MM.1S (cell line): ENCODE data around the gene POLN.
"Not testable (repeated sequence)": the region's sequence is repeated elsewhere in the genome, so short reads cannot be mapped to it uniquely, and the experiment has no call there.

Experiments used
- DNase-seq: peaks from one replicate; pipeline ENCODE4 v3.0.0-alpha.2; 2015
- H2AFZ ChIP-seq: fragments of 300-600 bp; sonication (generic); 2 replicates; pipeline ENCODE4 v1.6.0; 2016; ENCODE audit warnings: antibody characterized with exemption, low read length
- H3F3A ChIP-seq: fragments of 300-600 bp; sonication (generic); 2 replicates; pipeline ENCODE4 v1.6.1; 2016; ENCODE audit warnings: mild to moderate bottlenecking, antibody characterized with exemption, low read length, moderate library complexity, mixed read lengths; ENCODE audit not compliant: insufficient read depth
- H3K27ac ChIP-seq: fragments of 300-600 bp; sonication (generic); 2 replicates; pipeline ENCODE4 v1.5.1; 2016; ENCODE audit warnings: mild to moderate bottlenecking, low read length
- H3K27me3 ChIP-seq: fragments of 300-600 bp; sonication (generic); replicated peaks from 2 replicates; pipeline ENCODE4 v1.6.0; 2016; ENCODE audit warnings: low read length; ENCODE audit not compliant: insufficient read depth
- H3K36me3 ChIP-seq: fragments of 300-600 bp; sonication (generic); replicated peaks from 2 replicates; pipeline ENCODE4 v1.6.1; 2016; ENCODE audit warnings: mild to moderate bottlenecking, low read length, mixed read lengths; ENCODE audit not compliant: insufficient read depth
- H3K4me1 ChIP-seq: fragments of 300-600 bp; sonication (generic); 2 replicates; pipeline ENCODE4 v1.6.1; 2016; ENCODE audit warnings: low read length, mixed read lengths
- H3K4me2 ChIP-seq: fragments of 300-600 bp; sonication (generic); 2 replicates; pipeline ENCODE4 v1.6.0; 2016; ENCODE audit warnings: low read depth, low read length
- H3K4me3 ChIP-seq: fragments of 300-600 bp; sonication (generic); 2 replicates; pipeline ENCODE4 v1.5.1; 2016; ENCODE audit warnings: low read length, mixed read lengths
- H3K79me2 ChIP-seq: fragments of 300-600 bp; sonication (generic); 2 replicates; pipeline ENCODE4 v1.6.1; 2016; ENCODE audit warnings: mixed run types, low read length, mixed read lengths
- H3K9ac ChIP-seq: fragments of 300-600 bp; sonication (generic); 2 replicates; pipeline ENCODE4 v1.6.1; 2016; ENCODE audit warnings: low read length, mixed read lengths
- H3K9me2 ChIP-seq: fragments of 300-600 bp; sonication (generic); replicated peaks from 2 replicates; pipeline ENCODE4 v1.6.1; 2016; ENCODE audit warnings: mild to moderate bottlenecking, low read length, mixed read lengths; ENCODE audit not compliant: insufficient read depth
- H3K9me3 ChIP-seq: fragments of 300-600 bp; sonication (generic); replicated peaks from 2 replicates; pipeline ENCODE4 v1.6.1; 2016; ENCODE audit warnings: mild to moderate bottlenecking, low read length, mixed read lengths; ENCODE audit not compliant: insufficient read depth
- H4K20me1 ChIP-seq: fragments of 300-600 bp; sonication (generic); 2 replicates; pipeline ENCODE4 v1.6.1; 2016; ENCODE audit warnings: mild to moderate bottlenecking, low read length, moderate library complexity, mixed read lengths; ENCODE audit not compliant: insufficient read depth
- EZH2 ChIP-seq: fragments of 300-600 bp; sonication (generic); optimal IDR thresholded peaks from 2 replicates; pipeline ENCODE3; 2017; ENCODE audit warnings: low read depth, mild to moderate bottlenecking, antibody characterized with exemption, low read length, mixed read lengths
- EZH2phosphoT487 ChIP-seq: fragments of 300-600 bp; sonication (generic); IDR thresholded peaks from 2 replicates; pipeline ENCODE4 v1.6.1; 2018; ENCODE audit warnings: antibody characterized with exemption, low read length
- TF ChIP-seq, protein P1 (sequence below): fragments of 300-600 bp; sonication (generic); IDR thresholded peaks from 2 replicates; pipeline ENCODE4 v1.5.1; 2016; ENCODE audit warnings: antibody characterized with exemption, low read length, mixed read lengths

POLN gene

DNA sequence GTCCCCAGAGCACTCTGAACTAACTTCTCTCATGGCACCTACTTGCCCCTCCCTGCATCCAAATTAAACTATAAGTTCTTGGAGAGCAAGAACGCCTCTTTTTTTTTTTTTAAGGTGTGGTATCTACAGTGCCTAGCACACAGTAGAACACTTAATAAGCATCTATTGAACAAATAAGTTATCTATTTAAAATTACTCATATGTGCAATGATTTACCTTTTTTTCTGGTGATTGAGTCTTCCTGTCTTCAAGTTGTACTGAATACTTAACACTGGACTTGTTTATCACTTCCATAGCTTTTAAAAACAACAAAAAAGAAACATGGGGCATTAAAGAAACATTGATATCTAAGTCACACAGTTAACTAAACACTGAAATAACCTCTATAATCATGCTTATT, 29.1 kb downstream of the POLN start:
- no peaks in the 10 kb centered on the region for H3K79me2 ChIP-seq
- H3K4me3 ChIP-seq: no peak overlapping the region
- H3K4me2 ChIP-seq: no peak overlapping the region
- no peaks in the 10 kb centered on the region for H4K20me1 ChIP-seq
- no peaks in the 10 kb centered on the region for H3K9me3 ChIP-seq
- H3K9me2 ChIP-seq: no peaks in the 10 kb centered on the region
- H3K27ac ChIP-seq: no peak overlapping the region
- DNase-seq: no peak
- no peak for TF ChIP-seq EZH2
- H3K36me3 ChIP-seq: no peaks in the 10 kb centered on the region
- no peaks in the 10 kb centered on the region for H3F3A ChIP-seq
- H2AFZ ChIP-seq: no peak overlapping the region
- no peak overlapping the region for H3K9ac ChIP-seq
- no peaks in the 10 kb centered on the region for H3K4me1 ChIP-seq
- H3K27me3 ChIP-seq: no peaks in the 10 kb centered on the region

DNA sequence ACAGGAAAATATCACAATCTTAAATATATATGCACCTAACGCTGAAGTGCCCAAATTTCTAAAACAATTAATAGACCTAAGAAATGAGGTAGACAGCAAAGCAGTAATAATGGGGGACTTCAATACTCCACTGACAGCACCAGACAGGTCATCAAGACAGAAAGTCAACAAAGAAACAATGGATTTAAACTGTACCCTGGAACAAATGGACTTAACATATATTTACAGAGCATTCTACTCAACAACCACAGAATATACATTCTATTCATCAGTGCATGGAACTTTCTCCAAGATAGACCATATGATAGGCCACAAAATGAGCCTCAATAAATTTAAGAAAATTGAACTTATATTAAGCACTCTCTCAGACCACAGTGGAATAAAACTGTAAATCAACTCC, 39.1 kb downstream of the POLN start:
- H3K79me2 ChIP-seq, H2AFZ ChIP-seq, H4K20me1 ChIP-seq, H3K9me2 ChIP-seq, H3K4me3 ChIP-seq, H3K36me3 ChIP-seq, H3K9me3 ChIP-seq, H3K4me1 ChIP-seq, H3K9ac ChIP-seq, DNase-seq, H3K4me2 ChIP-seq, H3K27me3 ChIP-seq, H3K27ac ChIP-seq, H3F3A ChIP-seq: not testable (repeated sequence)

DNA sequence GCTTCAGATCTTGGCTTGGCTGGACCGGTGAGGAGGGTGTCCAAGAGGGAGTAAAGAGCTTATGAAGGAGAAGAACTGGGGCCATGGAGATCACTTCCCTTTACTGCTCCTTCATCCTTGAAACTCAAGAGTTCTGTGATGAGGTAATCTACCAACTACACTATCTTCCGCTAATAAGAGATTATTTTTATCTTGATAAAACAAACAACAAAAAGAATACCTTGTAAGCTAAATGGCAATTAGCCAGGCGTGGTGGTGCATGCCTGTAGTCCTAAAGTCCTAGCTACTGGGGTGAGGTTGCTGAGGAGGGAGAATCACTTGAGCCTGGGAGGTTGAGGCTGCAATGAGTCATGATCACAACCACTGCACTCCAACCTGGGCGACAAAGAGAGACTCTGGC, 47.4 kb downstream of the POLN start:
- Histone ChIP-seq H3K4me2 (no peak overlapping the region), H3K79me2 (no peaks in the 10 kb centered on the region), H3F3A (no peaks in the 10 kb centered on the region), H3K27me3 (no peaks in the 10 kb centered on the region), H4K20me1 (no peaks in the 10 kb centered on the region), H3K36me3 (no peaks in the 10 kb centered on the region), H3K9ac (no peak overlapping the region), H3K4me3 (no peak overlapping the region), H3K27ac (no peak overlapping the region), H3K4me1 (no peaks in the 10 kb centered on the region), H3K9me3 (no peaks in the 10 kb centered on the region), H2AFZ (no peak overlapping the region), H3K9me2 (no peaks in the 10 kb centered on the region)
- TF ChIP-seq EZH2: no peak
- no peak for TF ChIP-seq EZH2phosphoT487
- TF ChIP-seq, protein P1, sequence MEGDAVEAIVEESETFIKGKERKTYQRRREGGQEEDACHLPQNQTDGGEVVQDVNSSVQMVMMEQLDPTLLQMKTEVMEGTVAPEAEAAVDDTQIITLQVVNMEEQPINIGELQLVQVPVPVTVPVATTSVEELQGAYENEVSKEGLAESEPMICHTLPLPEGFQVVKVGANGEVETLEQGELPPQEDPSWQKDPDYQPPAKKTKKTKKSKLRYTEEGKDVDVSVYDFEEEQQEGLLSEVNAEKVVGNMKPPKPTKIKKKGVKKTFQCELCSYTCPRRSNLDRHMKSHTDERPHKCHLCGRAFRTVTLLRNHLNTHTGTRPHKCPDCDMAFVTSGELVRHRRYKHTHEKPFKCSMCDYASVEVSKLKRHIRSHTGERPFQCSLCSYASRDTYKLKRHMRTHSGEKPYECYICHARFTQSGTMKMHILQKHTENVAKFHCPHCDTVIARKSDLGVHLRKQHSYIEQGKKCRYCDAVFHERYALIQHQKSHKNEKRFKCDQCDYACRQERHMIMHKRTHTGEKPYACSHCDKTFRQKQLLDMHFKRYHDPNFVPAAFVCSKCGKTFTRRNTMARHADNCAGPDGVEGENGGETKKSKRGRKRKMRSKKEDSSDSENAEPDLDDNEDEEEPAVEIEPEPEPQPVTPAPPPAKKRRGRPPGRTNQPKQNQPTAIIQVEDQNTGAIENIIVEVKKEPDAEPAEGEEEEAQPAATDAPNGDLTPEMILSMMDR: no peak
- DNase-seq: no peak

DNA sequence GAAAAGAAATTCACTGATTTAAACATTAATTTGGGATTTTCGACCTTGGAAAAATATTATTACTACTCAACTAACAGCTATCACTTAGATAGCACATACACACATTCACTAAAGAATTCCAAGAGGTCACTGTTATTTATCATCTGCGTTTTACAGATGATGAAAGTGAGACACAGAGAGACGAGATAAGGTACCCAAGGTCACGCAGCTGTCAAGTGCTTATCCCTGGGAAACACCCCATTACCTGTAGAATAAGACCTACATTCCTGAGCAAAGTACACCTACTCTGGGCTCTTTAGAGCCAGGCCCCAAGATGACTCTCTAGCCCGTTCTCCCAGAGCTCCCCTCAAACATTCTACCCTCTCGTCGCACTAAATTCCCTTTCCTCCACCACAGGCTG, 48.6 kb downstream of the POLN start:
- no peak overlapping the region for H2AFZ ChIP-seq
- DNase-seq: no peak

More for the DNA sequence above, 48.6 kb downstream of the POLN start:
- H3K4me2 ChIP-seq: no peak overlapping the region
- no peaks in the 10 kb centered on the region for H4K20me1 ChIP-seq
- H3K4me3 ChIP-seq: no peak overlapping the region
- H3K4me1 ChIP-seq: no peaks in the 10 kb centered on the region
- no peaks in the 10 kb centered on the region for H3K9me2 ChIP-seq
- H3K79me2 ChIP-seq: no peaks in the 10 kb centered on the region
- TF ChIP-seq, protein P1: no peak
- TF ChIP-seq EZH2phosphoT487 (no peak), EZH2 (no peak)
- no peak overlapping the region for H3K9ac ChIP-seq
- no peak overlapping the region for H3K27ac ChIP-seq
- H3F3A ChIP-seq: no peaks in the 10 kb centered on the region
- no peaks in the 10 kb centered on the region for H3K36me3 ChIP-seq
- H3K27me3 ChIP-seq: no peaks in the 10 kb centered on the region
- H3K9me3 ChIP-seq: no peaks in the 10 kb centered on the region
